DMS53 treated with DMSO at 0.1 percent for 48 hours (cell line): ENCODE results near the gene MARCHF2.
A peak's percentile ranks its signal among the peaks of the same experiment; 100 is the strongest.
"Not testable (repeated sequence)": the region's sequence is repeated elsewhere in the genome, so short reads cannot be mapped to it uniquely, and the experiment has no call there.

Experiments used
- DNase-seq: peaks from one replicate; lab custom pipeline; 2025; ENCODE audit not compliant: unreplicated experiment; lab: John Stamatoyannopoulos, UW

MARCHF2 gene, protein sequence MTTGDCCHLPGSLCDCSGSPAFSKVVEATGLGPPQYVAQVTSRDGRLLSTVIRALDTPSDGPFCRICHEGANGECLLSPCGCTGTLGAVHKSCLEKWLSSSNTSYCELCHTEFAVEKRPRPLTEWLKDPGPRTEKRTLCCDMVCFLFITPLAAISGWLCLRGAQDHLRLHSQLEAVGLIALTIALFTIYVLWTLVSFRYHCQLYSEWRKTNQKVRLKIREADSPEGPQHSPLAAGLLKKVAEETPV

DNA sequence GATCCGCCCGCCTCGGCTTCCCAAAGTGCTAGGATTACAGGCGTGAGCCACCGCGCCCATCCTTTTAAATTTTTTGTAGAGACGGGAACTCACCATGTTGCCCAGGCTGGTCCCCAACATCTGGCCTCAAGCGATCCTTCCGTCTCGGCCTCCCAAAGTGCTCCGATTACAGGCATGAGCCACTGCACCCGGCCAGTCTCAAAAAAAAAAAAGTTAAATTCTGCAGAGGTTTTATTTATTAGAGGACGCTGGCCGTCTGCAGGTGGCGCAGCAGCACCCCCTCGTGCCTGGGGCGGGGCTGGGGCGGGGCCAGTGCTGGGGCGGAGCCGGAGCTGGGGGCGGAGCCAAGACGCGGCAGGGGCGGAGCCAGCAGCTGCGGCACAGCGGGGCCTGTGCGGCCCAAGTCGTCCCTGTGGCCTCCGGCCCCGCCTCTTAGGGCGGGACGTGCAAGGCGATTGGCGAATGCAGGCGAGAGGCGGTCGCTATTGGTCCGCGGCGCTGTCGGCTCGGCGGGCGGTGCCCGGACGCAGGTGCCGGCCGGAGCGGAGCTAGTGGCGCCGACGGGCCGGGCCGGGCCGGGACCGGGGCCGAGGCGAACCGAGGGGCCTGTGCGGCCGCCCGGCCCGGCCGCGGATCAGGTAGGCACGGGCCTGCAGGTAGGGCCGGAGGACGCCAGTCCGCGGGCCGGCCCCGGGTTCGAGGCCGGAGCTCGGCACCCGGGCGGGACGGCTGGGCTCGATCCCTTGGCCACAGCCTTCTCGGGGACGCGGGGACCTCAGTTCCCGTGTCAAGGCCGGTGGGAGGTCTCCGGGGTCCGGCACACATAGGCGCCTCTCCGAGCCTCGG is at the start of gene MARCHF2:
MARCHF2 (plus strand) TSS at position 523 of the 846 bp plus-strand sequence. CDS start 8,536 bp downstream, outside the sequence.
- DNase-seq, result peak; percentile 69

DNA sequence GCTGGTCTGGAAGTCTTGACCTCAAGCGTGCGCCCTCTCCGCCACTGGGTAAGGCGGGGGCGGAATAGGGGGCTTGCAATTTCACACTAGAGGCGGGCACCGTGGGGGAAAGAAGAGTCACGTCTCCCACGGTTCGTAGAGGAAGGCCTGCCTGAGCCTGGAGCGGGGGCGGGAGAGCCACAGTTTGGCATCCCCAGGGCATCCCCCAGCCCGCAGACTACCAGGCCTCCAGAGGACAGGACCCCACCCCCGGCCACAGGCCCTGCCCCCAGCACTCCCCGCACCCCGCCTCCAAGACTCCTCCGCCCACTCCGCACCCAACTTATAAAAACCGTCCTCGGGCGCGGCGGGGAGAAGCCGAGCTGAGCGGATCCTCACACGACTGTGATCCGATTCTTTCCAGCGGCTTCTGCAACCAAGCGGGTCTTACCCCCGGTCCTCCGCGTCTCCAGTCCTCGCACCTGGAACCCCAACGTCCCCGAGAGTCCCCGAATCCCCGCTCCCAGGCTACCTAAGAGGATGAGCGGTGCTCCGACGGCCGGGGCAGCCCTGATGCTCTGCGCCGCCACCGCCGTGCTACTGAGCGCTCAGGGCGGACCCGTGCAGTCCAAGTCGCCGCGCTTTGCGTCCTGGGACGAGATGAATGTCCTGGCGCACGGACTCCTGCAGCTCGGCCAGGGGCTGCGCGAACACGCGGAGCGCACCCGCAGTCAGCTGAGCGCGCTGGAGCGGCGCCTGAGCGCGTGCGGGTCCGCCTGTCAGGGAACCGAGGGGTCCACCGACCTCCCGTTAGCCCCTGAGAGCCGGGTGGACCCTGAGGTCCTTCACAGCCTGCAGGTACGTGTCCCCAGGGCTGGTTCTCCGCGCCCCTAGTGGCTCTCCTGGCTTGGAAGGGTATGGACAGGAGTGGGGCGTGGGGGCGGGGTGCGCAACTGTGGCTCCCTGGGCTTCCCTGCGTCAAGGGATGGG is 49.0 kb upstream of the MARCHF2 start, which contains the start of gene ANGPTL4:
ANGPTL4 (plus strand) TSS at position 353 of the 969 bp plus-strand sequence; CDS start at position 520, 167 bp downstream.
- DNase-seq, result peak; percentile 37

DNA sequence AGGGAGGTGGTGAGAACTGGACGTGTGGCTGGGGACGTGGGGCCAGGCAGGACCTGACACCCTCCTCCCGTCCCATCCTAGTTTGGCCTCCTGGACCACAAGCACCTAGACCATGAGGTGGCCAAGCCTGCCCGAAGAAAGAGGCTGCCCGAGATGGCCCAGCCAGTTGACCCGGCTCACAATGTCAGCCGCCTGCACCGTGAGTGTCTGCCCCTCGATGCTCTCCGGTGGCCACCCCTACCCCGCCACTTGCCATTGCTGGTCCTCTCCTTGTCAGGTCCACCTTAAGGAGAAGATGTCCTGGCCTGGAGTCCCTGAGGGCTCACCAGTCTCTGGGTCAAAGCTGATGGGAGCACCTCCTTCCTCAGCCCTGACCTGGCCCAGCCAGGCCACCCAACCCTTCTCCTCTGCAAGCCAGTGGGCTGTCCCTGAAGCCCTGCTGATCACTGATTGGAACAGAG is 47.0 kb upstream of the MARCHF2 start:
- no peak for DNase-seq

DNA sequence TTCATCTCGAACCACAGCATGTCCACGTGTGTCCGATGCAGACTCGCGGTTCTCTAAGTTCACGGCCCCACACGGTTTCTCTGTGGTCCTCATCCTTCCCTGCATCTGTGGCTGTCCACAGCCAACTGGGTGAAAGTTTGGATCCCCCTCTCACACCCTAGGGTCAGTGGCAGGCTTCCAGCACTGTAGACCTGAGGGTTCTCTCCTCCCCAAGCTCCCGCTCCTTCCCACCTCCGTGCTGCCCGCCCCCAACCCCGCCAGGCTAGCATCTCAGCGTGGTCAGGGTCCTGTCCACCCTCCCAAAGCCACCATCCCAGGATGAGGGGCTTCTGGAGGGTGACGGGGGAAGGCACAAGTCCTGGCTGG is 46.2 kb upstream of the MARCHF2 start:
- DNase-seq, result no peak

DNA sequence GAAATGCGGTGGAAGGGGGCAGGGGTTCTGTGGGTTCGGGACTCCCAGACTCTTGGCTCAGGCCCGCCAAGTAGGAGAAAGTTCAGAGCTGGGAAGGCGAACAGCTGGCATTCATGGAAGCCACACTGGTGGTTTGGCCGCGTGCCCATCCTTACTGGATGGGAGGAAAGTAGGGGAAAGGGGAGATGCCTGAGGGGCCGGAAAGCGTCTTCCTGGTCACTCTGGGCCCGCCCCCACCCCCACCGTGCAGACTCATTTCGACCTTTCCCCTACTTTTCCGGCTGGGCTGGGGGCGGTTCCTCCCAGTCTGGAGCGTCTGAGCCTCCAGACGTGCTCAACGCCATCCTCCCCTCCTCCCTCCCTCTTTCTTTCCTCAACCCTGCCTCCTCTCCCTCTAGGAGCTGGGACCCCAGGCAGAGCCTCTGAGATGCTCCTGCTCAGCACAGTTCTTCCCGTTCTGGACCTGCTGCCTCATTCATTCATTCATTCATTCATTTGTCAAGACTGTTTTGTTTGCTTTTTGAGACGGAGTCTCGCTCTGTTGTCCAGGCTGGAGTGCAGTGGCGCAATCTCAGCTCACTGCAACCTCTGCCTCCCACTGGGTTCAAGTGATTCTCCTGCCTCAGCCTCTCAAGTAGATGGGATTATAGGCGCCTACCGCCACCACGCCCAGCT is 45.6 kb upstream of the MARCHF2 start:
- DNase-seq, result no peak

DNA sequence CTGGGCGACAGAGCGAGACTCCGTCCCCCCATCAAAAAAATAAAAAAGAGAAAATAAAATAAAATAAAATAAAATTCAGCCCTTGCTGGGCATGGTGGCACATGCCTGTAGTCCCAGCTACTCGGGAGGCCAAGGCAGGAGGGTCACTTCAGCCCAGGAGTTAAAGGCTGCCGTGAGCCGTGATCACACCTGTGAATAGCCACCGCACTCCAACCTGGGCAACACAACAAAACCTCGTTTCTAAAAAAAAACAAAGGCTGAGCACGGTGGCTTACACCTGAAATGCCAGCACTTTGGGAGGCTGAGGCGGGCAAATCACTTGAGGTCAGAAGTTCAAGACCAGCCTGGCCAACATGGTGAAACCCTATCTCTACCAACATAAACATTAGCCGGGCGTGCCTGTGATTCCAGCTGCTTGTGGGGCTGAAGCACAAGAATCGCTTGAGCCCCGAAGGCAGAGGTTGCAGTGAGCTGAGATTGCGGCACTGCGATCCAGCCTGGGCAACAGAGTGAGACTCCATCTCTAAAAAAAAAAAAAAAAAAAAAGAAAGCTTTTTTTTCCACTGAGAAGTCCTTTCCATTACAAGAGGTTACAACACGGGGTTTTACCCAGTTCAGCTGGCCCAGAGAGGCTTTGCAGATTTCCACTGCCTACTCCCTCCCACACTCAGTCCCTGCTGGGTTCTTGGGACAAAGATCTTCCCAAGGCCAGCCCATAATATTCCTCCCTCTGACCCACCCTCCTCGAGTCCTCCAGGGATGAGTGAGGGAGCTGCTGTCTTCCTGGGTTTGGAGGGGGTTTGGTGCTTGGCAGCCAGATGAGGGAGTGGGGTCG is 42.7 kb upstream of the MARCHF2 start:
- DNase-seq, result no peak

DNA sequence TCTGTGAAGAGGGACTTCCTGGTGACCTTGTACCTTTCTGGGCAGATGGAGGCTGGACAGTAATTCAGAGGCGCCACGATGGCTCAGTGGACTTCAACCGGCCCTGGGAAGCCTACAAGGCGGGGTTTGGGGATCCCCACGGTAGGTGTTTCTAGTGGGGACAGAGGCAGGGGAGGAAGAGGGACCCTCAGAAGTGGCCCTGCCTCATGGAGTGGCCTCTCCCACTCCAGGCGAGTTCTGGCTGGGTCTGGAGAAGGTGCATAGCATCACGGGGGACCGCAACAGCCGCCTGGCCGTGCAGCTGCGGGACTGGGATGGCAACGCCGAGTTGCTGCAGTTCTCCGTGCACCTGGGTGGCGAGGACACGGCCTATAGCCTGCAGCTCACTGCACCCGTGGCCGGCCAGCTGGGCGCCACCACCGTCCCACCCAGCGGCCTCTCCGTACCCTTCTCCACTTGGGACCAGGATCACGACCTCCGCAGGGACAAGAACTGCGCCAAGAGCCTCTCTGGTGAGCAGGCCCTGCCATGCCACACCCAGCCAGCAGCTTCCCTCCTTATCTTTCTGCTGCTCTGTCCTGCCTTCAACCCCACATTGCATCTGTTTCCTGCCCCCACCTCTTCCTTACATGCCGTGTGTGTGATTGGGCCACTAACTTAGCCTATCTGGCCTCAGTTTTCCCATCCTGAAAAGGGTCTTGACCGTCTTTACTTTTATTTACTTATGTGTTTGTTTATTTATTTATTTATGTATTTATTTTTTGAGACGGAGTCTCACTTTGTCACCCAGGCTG is 41.9 kb upstream of the MARCHF2 start:
- no peak for DNase-seq

DNA sequence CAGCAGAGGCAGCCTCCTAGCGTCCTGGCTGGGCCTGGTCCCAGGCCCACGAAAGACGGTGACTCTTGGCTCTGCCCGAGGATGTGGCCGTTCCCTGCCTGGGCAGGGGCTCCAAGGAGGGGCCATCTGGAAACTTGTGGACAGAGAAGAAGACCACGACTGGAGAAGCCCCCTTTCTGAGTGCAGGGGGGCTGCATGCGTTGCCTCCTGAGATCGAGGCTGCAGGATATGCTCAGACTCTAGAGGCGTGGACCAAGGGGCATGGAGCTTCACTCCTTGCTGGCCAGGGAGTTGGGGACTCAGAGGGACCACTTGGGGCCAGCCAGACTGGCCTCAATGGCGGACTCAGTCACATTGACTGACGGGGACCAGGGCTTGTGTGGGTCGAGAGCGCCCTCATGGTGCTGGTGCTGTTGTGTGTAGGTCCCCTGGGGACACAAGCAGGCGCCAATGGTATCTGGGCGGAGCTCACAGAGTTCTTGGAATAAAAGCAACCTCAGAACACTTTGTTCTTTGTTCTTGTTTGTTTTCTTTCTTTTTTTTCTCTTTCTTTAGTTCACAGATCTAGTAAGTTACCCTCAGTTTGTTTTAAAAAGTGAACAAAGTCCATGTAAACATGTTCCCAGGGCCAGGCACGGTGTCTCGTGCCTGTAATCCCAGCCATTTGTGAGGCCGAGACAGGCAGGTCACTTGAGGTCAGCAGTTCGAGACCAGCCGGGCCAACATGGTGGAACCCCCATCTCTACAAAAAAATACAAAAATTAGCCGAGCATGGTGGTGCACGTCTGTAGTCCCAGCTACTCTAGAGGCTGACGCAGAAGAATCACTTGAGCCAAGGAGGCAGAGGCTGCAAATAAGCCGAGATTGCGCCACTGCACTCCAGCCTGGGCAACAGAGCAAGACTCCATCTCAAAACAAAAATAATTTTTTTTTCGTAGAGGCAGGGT is 39.0 kb upstream of the MARCHF2 start:
- no peak for DNase-seq

DNA sequence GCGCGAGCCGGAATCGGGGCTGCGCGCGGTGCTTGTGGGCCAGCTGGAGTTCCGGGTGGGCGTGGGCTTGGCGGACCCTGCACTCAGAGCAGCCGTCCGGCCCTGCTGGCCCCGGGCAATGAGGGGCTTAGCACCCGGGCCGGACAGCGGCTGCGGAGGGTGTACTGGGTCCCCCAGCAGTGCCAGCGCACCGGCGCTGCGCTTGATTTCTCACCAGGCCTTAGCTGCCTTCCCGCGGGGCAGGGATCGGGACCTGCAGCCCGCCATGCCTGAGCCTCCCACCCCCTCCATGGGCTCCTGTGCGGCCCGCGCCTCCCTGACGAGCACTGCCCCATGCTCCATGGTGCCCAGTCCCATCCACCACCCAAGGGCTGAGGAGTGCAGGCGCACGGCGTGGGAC is 37.3 kb upstream of the MARCHF2 start:
- not testable (repeated sequence) for DNase-seq

DNA sequence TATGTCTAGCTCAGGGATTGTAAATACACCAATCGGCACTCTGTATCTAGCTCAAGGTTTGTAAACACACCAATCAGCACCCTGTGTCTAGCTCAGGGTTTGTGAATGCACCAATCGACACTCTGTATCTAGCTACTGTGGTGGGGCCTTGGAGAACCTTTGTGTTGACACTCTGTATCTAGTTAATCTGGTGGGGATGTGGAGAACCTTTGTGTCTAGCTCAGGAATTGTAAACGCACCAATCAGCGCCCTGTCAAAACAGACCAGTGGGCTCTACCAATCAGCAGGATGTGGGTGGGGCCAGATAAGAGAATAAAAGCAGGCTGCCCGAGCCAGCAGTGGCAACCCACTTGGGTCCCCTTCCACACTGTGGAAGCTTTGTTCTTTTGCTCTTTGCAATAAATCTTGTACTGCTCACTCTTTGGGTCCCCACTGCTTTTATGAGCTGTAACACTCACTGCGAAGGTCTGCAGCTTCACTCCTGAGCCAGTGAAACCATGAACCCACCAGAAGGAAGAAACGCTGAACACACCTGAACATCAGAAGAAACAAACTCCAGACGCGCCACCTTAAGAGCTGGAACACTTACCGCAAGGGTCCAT is 36.6 kb upstream of the MARCHF2 start:
- not testable (repeated sequence) for DNase-seq

DNA sequence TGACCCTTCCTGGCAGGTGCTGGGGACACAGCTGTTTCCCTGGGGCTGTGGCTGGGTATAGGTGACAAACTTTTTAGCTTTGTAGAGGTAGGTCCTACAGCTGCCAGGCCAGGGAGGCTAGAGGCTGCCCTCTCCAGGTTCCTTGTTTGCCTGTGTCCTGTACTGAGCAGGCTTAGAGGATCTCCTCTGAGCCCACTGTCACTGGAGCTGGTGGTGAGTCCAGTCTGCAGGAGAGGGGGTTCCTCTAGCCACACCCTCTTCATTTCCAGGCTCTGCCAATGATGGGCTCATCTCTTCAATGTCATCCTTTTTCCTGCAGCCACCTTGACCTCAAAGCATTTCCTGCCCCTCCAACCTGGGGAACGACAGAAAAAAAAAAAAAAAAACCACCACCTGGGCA is 35.5 kb upstream of the MARCHF2 start:
- no peak for DNase-seq

DNA sequence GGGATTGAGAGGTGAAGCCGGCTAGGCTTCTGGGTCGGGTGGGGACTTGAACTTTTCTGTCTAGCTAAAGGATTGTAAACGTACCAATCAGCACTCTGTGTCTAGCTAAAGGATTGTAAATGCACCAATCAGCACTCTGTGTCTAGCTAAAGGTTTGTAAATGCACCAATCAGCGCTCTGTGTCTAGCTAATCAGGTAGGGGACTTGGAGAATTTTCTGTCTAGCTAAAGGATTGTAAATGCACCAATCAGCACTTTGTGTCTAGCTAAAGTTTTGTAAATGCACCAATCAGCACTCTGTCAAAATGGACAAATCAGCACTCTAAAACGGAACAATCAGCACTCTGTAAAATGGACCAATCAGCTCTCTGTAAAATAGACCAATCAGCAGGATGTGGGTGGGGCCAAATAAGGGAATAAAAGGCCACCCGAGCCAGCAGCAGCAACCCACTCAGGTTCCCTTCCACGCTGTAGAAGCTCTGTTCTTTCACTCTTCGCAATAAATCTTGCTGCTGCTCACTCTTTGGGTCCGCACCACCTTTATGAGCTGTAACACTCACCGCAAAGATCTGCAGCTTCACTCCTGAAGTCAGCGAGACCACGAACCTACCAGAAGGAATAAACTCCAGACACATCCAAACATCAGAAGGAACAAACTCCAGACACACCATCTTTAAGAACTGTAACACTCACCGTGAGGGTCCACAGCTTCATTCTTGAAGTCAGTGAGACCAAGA is 33.8 kb upstream of the MARCHF2 start:
- DNase-seq, result not testable (repeated sequence)

DNA sequence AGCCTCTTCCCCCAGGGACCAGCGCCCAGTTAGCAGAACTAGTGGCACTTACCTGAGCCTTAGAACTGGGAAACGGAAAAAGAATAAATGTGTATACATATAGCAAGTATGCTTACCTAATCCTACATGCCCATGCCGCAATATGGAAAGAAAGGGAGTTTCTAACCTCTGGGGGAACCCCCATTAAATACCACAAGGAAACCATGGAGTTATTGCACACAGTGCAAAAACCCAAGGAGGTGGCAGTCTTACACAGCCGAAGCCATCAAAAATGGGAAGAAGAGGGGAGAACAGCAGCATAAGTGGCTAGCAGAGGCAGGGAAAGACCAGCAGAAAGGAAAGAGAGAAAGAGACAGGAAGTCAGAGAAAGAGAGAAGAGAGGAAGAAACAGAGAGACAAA is 28.5 kb upstream of the MARCHF2 start:
- not testable (repeated sequence) for DNase-seq

DNA sequence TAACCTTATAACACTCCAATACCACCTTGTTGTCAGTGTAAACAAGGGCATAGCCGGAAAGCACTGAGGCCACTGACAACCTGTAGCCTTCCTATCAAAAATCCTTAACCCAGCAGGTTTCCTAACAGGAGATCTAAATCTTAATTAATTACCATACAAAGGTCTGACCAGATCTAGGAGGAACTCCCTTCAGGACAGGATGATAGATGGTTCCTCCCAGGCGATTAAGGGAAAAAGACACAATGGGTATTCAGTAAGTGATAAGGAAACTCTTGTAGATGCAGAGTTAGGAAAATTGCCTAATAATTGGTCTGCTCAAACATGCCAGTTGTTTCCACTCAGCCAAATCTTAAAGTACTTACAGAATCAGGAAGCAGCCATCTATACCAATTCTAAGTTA is 28.0 kb upstream of the MARCHF2 start:
- not testable (repeated sequence) for DNase-seq

DNA sequence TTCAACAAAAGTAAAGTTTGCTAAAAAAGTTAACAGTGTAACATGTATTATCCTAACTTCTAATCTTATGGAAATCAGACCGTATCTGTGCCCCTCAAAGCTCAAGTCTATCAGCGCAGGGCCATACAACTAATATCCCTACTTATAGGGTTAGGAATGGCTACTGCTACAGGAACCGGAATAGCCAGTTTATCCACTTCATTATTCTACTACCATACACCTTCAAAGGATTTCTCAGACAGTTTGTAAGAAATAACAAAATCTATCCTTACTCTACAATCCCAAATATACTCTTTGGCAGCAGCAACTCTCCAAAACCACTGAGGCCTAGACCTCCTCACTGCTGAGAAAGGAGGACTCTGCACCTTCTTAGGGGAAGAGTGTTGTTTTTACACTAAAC is 27.5 kb upstream of the MARCHF2 start:
- DNase-seq, result peak; percentile 58

DNA sequence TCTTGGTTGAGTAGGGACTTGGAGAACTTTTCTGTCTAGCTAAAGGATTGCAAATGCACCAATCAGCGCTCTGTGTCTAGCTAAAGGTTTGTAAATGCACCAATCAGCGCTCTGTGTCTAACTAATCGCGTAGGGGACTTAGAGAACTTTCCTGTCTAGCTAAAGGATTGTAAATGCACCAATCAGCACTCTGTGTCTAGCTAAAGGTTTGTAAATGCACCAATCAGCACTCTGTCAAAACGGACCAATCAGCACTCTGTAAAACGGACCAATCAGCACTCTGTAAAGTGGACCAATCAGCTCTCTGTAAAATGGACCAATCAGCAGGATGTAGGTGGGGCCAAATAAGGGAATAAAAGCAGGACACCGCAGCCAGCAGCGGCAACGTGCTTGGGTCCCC is 26.7 kb upstream of the MARCHF2 start:
- not testable (repeated sequence) for DNase-seq

DNA sequence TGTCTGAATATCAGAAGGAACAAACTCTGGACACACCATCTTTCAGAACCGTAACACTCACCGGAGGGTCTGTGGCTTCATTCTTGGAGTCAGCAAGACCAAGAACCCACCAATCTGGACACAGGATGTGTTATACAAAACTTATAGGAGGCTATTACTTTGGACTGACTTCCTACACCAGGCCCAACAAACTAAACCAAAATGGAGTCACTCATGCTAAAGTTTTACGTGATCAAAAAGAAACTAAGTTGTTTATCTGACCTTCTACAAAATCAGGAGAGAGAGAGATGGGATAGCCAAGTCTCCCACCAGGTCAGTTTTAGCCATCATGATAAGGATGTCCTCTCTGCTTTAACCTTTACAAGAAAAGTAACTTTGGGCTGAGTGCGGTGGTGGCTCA is 26.1 kb upstream of the MARCHF2 start:
- DNase-seq, result no peak
